Esophagus (tissue), 2 donors: Measurements from ENCODE around the gene C16orf95. TPM values are rescaled to one million over a fixed set of nuclear protein-coding genes. Genes with fewer than 3 reads are reported as not detected.

ENCODE experiments used
- H3K27ac ChIP-seq, 2 donors: one replicate each; pipeline ENCODE4 v1.5.1; 2013; ENCODE audit warnings: low read depth in 2 of 2, mild to moderate bottlenecking in 2 of 2, inconsistent platforms in 1 of 2, low read length in 1 of 2, moderate library complexity in 1 of 2
- H3K27me3 ChIP-seq, 2 donors: one replicate each; pipeline ENCODE4 v1.6.1; 2013; ENCODE audit warnings: low read length in 2 of 2, control low read depth in 1 of 2, mild to moderate bottlenecking in 1 of 2; ENCODE audit not compliant: insufficient read depth in 2 of 2, control insufficient read depth in 1 of 2
- H3K36me3 ChIP-seq, 2 donors: one replicate each; pipeline ENCODE4 v1.6.1; 2013; ENCODE audit warnings: low read length in 1 of 2; ENCODE audit not compliant: control insufficient read depth in 2 of 2, insufficient read depth in 2 of 2
- H3K4me1 ChIP-seq, 2 donors: one replicate each; pipeline ENCODE4 v1.6.1; 2013; ENCODE audit warnings: low read length in 1 of 2; ENCODE audit not compliant: control insufficient read depth in 2 of 2, insufficient read depth in 2 of 2
- H3K4me3 ChIP-seq, 2 donors: one replicate each; pipeline ENCODE4 v1.5.1; 2013; ENCODE audit warnings: low read length in 2 of 2, mild to moderate bottlenecking in 2 of 2, low read depth in 1 of 2, moderate library complexity in 1 of 2
- H3K9me3 ChIP-seq, 2 donors: one replicate each; pipeline ENCODE4 v1.6.1; 2013; ENCODE audit warnings: mild to moderate bottlenecking in 2 of 2, low read depth in 1 of 2, low read length in 1 of 2, moderate library complexity in 1 of 2; ENCODE audit not compliant: control insufficient read depth in 2 of 2, insufficient read depth in 1 of 2
- WGBS, 2 donors: extraction: QIAGEN DNeasy Blood & Tissue Kit; methylation state at CpG; one replicate each; pipeline ENCODE4 v1.1.7; 2013; 5-methylcytosine and 5-hydroxymethylcytosine counted together
- polyA plus RNA-seq, 2 donors: library from polyadenylated mRNA; stranded (reverse); fragments of 200-250 nt; gene quantifications; one replicate each; pipeline ENCODE4 v1.2.3, GENCODE V29; 2013
- donor health status: healthy with polysubstance abuse.
- donor health status: Bipolar disorder and iron deficiency.

C16orf95 gene
- polyA plus RNA-seq, 2 donors, result 3.4 to 3.8 TPM

- H3K4me3 ChIP-seq, result no peak overlapping the region
- H3K36me3 ChIP-seq, result peaks cover 17 to 68% of the 10 kb centered on the region in 2 donors
- no peaks in the 10 kb centered on the region for H3K27me3 ChIP-seq
- no peak overlapping the region for H3K27ac ChIP-seq
- 94% methylated on average over 41 of the region's 41 CpGs for WGBS, 2 donors
- H3K9me3 ChIP-seq, result no peaks in the 10 kb centered on the region
- H3K4me1 ChIP-seq, result no peaks in the 10 kb centered on the region
These were observed 16.6 kb upstream of the C16orf95 start for GRCh38 chr16:87333581-87334331.

DNA sequence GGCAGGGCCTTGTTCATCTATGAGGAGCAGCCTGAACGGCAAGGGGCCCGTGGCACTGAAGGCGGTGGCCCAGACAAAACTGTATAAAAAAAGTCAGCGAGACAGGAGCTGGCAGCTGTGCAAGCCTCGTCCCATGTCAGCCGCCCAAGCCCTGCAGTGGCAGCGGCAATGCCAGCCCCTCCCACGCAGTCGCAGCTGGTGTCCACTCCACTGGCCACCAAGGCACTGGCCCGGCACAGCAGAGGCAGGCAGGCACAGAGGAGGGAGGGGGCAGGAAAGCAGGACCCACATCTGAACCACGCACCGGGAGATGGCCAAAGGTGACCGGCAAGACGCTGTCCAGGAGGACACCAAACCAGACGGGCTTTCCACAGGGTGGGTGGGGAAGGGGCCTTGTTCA is 15.9 kb upstream of the C16orf95 start:
- Histone ChIP-seq H3K4me1 (no peaks in the 10 kb centered on the region), H3K27ac (no peak overlapping the region), H3K9me3 (no peaks in the 10 kb centered on the region), H3K4me3 (no peak overlapping the region), H3K27me3 (no peaks in the 10 kb centered on the region), H3K36me3 (peaks cover 17 to 68% of the 10 kb centered on the region in 2 donors)
- WGBS, 2 donors, result 90 to 92% methylated on average over 15 of the region's 15 CpGs

DNA sequence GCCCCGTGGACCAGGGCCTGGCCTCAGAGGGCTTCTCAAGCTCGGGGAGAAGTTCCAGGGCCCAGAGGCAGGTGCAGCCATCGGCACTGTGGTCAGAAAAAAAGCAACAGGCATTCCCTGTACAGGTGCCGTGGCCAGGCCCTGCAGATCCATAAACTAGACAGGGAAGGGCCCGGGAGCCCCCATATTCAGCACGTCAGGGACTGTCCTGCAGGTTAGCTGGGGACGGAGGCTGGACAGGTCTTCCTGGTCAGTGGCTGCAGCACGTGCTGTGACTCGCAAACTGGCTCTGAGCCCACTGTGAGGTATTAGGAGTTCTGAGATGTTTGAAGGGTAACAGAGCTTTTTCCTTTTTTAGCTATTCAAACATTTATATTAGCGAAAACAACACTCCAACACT is 15.0 kb upstream of the C16orf95 start:
- no peak overlapping the region for H3K4me3 ChIP-seq
- H3K9me3 ChIP-seq, result no peaks in the 10 kb centered on the region
- no peak overlapping the region for H3K27ac ChIP-seq
- no peaks in the 10 kb centered on the region for H3K27me3 ChIP-seq
- 80 to 85% methylated on average over 10 of the region's 10 CpGs for WGBS, 2 donors
- H3K4me1 ChIP-seq, result no peaks in the 10 kb centered on the region
- peaks cover 17 to 72% of the 10 kb centered on the region in 2 donors for H3K36me3 ChIP-seq

DNA sequence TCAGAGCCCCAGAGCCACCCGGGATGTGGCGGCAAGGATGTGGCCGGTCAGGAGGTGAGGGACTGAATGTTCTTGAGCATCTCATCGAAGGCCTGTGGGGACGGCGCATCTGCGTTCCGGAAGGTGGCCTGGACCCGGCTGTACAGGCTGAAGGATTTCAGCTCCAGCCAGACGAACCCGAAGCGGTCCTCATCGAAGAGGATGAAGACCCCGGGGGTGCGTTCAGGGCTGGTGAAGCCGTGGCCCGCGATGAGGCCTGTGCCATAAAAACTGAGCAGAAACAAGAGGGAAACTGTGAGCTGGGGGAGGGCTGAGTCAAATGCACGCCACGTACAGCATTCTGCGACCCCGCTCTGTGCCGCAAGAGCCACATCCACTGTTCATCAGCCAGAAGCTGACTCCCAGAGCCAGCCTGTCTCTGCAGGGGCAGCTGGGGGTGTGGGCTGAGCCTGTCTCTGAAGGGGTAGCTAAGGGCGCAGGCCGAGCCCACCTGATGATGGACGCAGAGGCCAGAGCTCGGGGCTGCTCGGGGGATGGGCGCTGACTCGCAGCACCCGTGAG is 14.1 kb upstream of the C16orf95 start:
- no peaks in the 10 kb centered on the region for H3K9me3 ChIP-seq
- H3K4me3 ChIP-seq, result no peak overlapping the region
- peaks cover 17 to 69% of the 10 kb centered on the region in 2 donors for H3K36me3 ChIP-seq
- no peak overlapping the region for H3K27ac ChIP-seq
- 93% methylated on average over 31 of the region's 31 CpGs for WGBS, 2 donors
- no peaks in the 10 kb centered on the region for H3K4me1 ChIP-seq
- H3K27me3 ChIP-seq, result no peaks in the 10 kb centered on the region

GRCh38 chr16:87330646-87331045 is 13.5 kb upstream of the C16orf95 start:
- 83 to 93% methylated on average over 15 of the region's 15 CpGs for WGBS, 2 donors
- no peaks in the 10 kb centered on the region for H3K9me3 ChIP-seq
- no peak overlapping the region for H3K27ac ChIP-seq
- H3K4me3 ChIP-seq, result no peak overlapping the region
- peaks cover 15 to 65% of the 10 kb centered on the region in 2 donors for H3K36me3 ChIP-seq
- no peaks in the 10 kb centered on the region for H3K27me3 ChIP-seq
- no peaks in the 10 kb centered on the region for H3K4me1 ChIP-seq

DNA sequence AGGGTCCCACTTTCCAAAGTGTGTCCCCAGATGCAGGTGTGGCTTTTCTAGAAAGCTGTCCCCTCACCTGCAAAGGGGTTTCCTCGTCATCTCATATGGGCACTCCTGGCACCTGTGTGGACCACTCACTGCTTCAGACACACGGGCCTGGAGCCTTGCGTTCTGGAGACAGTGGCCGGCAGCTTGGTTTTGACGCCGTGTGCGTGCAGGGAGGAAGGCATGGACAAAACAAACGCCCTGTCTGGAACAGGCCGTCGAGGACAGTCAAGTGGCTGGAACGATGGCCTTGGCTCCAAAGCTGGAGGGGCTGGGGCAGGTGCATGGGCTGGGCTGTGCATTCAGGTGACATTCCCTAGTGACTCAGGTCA is 13.0 kb upstream of the C16orf95 start:
- Histone ChIP-seq H3K27me3 (no peaks in the 10 kb centered on the region), H3K27ac (no peak overlapping the region), H3K4me1 (no peaks in the 10 kb centered on the region), H3K4me3 (no peak overlapping the region), H3K9me3 (no peaks in the 10 kb centered on the region), H3K36me3 (peaks cover 14 to 61% of the 10 kb centered on the region in 2 donors)
- WGBS, 2 donors, result 92 to 93% methylated on average over 11 of the region's 11 CpGs

DNA sequence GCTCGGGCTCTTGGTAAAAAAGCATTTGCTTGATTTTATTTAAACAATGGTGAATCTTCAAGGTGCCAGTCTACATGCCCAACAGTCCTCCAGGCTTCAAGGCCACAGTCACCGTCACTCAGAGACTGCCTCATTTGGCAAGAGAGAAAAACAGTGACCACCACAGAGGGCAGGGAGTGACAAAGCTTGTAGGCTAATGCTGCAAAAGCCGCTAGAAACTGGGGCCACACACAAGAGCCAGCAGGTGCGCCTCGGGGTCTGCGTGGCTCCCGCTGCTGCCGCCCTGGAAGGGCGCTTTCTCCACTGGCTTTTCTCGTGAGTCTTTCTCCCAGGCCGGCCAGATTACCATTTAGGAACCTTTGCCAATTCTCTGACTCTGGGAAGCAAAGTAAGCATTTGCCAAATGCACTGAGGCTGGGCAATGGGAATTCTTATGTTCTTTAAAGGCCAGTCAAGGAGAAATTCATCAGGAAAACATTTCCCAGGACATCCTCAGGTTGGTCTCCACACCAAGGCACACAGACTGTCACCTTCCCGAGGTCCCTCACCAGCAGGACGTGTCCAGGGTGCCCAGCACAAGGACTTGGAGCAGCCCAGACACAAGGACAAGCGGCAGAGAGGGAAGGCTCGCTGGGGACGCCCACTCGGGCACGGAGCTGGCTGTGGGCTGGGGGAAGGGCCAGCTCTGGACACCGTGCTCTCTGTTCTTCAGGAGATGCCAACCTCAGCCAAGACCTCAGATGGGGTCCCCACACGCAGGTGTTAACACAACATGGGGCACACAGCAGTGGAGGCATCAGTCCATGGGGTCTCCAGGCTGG is 12.5 kb upstream of the C16orf95 start:
- Histone ChIP-seq H3K36me3 (peaks cover 9 to 56% of the 10 kb centered on the region in 2 donors), H3K27ac (peak overlapping the region in 1 of 2 donors; percentile 6), H3K27me3 (no peaks in the 10 kb centered on the region), H3K4me3 (no peak overlapping the region), H3K9me3 (no peaks in the 10 kb centered on the region), H3K4me1 (no peaks in the 10 kb centered on the region)
- whole genome bisulfite sequencing, 2 donors, result 90 to 95% methylated on average over 20 of the region's 20 CpGs

DNA sequence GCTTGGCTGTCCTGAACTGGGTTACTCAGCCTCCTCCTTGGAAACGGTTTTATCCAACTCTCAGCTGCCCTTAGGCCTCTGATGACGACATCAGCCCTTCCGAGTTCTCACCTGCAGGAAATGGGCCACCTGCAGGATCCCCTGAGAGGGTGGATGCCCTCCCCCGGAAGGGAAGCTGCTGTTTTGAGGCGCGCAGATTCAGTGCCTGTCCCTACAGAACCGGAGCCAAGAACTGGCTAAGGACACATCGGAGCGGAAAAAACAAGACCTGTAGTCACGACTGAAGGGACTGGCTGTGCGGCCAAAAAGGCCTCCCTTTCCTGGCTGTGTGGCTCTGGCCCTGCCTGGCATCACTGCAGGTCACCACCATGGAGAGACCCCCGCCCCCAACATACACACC is 11.7 kb upstream of the C16orf95 start:
- Histone ChIP-seq H3K36me3 (peaks cover under 1 to 48% of the 10 kb centered on the region in 2 donors), H3K9me3 (no peaks in the 10 kb centered on the region), H3K4me1 (no peaks in the 10 kb centered on the region), H3K4me3 (no peak overlapping the region), H3K27ac (no peak overlapping the region), H3K27me3 (no peaks in the 10 kb centered on the region)
- WGBS, 2 donors, result 72 to 74% methylated on average over 12 of the region's 12 CpGs

- no peak overlapping the region for H3K4me3 ChIP-seq
- WGBS, 2 donors, result 83 to 89% methylated on average over 19 of the region's 19 CpGs
- no peaks in the 10 kb centered on the region for H3K4me1 ChIP-seq
- peaks cover 0 to 43% of the 10 kb centered on the region in 2 donors for H3K36me3 ChIP-seq
- H3K27me3 ChIP-seq, result no peaks in the 10 kb centered on the region
- no peaks in the 10 kb centered on the region for H3K9me3 ChIP-seq
- H3K27ac ChIP-seq, result no peak overlapping the region
These were observed 10.8 kb upstream of the C16orf95 start for GRCh38 chr16:87327798-87328495.
